Memory B cell (primary cell): ENCODE measurements around the gene OST4.

Experiments
- ATAC-seq: fragments of 150-1000 bp; cut with Tn5 transposase; 2 replicates; pipeline ENCODE4 v1.10.0; 2021; ENCODE audit warnings: low read depth, mild to moderate bottlenecking, moderate library complexity
- DNase-seq, 2 donors: peaks; one replicate each; pipeline ENCODE4 v3.0.0; 2022; ENCODE audit warnings: low spot score in 2 of 2
- H3K27ac Mint-ChIP-seq: one replicate; pipeline ENCODE4 v1.8.0; 2022; ENCODE audit warnings: mild to moderate bottlenecking, moderate library complexity, mixed read lengths
- H3K27me3 Mint-ChIP-seq: one replicate; pipeline ENCODE4 v1.8.0; 2022; ENCODE audit warnings: mixed read lengths
- H3K36me3 Mint-ChIP-seq: one replicate; pipeline ENCODE4 v1.8.0; 2022; ENCODE audit warnings: mild to moderate bottlenecking, mixed read lengths
- H3K4me1 Mint-ChIP-seq: one replicate; pipeline ENCODE4 v1.8.0; 2022; ENCODE audit warnings: mixed read lengths
- H3K4me3 Mint-ChIP-seq: one replicate; pipeline ENCODE4 v1.8.0; 2022; ENCODE audit warnings: mild to moderate bottlenecking, moderate library complexity, mixed read lengths
- H3K9me3 Mint-ChIP-seq: one replicate; pipeline ENCODE4 v1.8.0; 2022; ENCODE audit warnings: mixed read lengths

The OST4 gene

DNA sequence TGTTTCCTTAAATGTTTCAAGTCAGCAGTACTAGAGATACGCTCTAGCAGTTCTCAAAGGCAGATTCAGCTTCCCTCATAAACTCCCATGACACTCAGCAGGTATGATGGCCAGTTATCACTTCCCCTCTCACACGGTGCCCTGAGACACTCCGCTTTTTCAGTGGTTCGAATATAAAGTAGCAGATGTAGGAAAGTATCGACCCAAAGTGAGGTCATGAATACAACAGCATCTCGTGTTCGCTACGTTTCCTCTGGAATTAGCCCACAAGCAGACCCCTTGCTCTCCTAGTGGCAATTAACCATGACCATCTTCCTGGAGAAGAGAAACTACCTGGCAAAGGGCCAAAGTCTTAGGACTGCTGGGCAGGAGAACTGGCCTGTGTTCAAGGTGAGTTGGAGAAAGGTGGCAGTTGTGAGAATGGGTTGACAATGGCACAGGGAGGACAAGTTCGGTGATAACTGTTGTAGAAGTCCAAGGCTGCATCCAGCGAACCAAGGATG lies 29.2 kb downstream of the OST4 start:
- Mint-ChIP-seq H3K27ac (peak overlapping the region; percentile 100), H3K27me3 (no peaks in the 10 kb centered on the region), H3K4me3 (peak overlapping the region; percentile 79), H3K9me3 (no peaks in the 10 kb centered on the region), H3K4me1 (peaks cover 21% of the 10 kb centered on the region), H3K36me3 (peaks cover 16% of the 10 kb centered on the region)
- DNase-seq: peak; percentile 43 to 74
- ATAC-seq: peak; percentile 98

GRCh38 chr2:27041752-27042151 lies 29.7 kb downstream of the OST4 start:
- ATAC-seq: peak; percentile 42
- peak overlapping the region; percentile 79 for H3K4me3 Mint-ChIP-seq
- H3K27ac Mint-ChIP-seq: peak overlapping the region; percentile 100
- no peaks in the 10 kb centered on the region for H3K9me3 Mint-ChIP-seq
- DNase-seq: peak in 1 of 2 donors; percentile 39
- H3K27me3 Mint-ChIP-seq: no peaks in the 10 kb centered on the region
- peaks cover 21% of the 10 kb centered on the region for H3K4me1 Mint-ChIP-seq
- peaks cover 19% of the 10 kb centered on the region for H3K36me3 Mint-ChIP-seq

DNA sequence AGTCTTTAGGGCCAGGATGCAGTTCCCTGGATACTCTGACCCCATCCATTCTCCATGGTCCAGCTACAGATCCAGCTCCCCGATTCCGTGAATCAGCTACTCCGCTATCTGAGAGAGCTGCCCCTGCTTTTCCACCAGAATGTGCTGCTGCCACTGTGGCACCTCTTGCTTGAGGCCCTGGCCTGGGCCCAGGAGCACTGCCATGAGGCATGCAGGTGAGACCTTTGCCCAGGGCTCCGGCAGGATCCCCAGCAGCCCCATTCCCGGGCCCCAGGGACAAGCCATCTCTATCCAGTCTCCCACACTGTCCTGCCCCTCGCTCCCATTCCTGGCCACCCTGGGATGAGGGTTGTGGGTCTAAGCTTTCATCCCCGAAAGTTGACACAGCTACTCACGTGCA lies 31.2 kb downstream of the OST4 start:
- H3K4me3 Mint-ChIP-seq: no peak overlapping the region
- DNase-seq (no peak), ATAC-seq (no peak)
- H3K4me1 Mint-ChIP-seq: peaks cover 21% of the 10 kb centered on the region
- no peaks in the 10 kb centered on the region for H3K9me3 Mint-ChIP-seq
- peaks cover 19% of the 10 kb centered on the region for H3K36me3 Mint-ChIP-seq
- peak overlapping the region; percentile 100 for H3K27ac Mint-ChIP-seq
- no peaks in the 10 kb centered on the region for H3K27me3 Mint-ChIP-seq

GRCh38 chr2:27039871-27040270 lies 31.6 kb downstream of the OST4 start:
- H3K36me3 Mint-ChIP-seq: peaks cover 19% of the 10 kb centered on the region
- ATAC-seq (no peak), DNase-seq (no peak)
- H3K4me3 Mint-ChIP-seq: no peak overlapping the region
- peak overlapping the region; percentile 50 for H3K27ac Mint-ChIP-seq
- H3K27me3 Mint-ChIP-seq: no peaks in the 10 kb centered on the region
- H3K9me3 Mint-ChIP-seq: no peaks in the 10 kb centered on the region
- peaks cover 22% of the 10 kb centered on the region for H3K4me1 Mint-ChIP-seq

GRCh38 chr2:27039426-27039825 lies 32.0 kb downstream of the OST4 start:
- peaks cover 23% of the 10 kb centered on the region for H3K4me1 Mint-ChIP-seq
- no peaks in the 10 kb centered on the region for H3K27me3 Mint-ChIP-seq
- no peaks in the 10 kb centered on the region for H3K9me3 Mint-ChIP-seq
- H3K36me3 Mint-ChIP-seq: peaks cover 19% of the 10 kb centered on the region
- ATAC-seq: no peak
- DNase-seq: no peak
- H3K27ac Mint-ChIP-seq: peak overlapping the region; percentile 50
- no peak overlapping the region for H3K4me3 Mint-ChIP-seq

DNA sequence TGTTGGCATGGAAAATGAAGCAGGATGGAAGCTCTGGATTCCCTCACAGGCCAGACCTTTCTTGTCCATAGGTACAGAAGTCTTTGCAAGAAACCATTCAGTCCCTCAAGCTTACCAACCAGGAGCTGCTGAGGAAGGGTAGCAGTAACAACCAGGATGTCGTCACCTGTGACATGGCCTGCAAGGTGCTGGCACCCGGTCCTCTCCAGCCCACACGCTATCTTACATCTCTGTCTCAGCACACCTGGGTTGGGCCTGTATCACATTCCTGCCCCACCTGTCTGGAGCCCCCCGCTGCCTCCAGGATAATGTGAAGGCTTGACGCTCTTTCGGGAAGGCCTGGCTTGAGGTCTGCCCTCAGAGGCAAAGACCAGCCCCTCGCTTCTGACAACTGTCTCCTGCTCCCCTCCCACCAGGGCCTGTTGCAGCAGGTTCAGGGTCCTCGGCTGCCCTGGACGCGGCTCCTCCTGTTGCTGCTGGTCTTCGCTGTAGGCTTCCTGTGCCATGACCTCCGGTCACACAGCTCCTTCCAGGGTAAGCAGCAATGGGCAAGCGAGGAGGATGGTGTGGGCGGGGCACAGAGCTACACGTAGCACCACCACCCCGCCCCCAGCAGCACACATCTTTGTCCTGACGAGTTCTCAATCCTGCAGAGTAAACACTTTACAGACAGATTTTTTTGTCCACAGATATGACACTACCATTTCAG lies 32.7 kb downstream of the OST4 start:
- no peak for DNase-seq
- peaks cover 19% of the 10 kb centered on the region for H3K36me3 Mint-ChIP-seq
- H3K27me3 Mint-ChIP-seq: no peaks in the 10 kb centered on the region
- H3K4me3 Mint-ChIP-seq: no peak overlapping the region
- H3K27ac Mint-ChIP-seq: no peak overlapping the region
- no peak for ATAC-seq
- peaks cover 26% of the 10 kb centered on the region for H3K4me1 Mint-ChIP-seq
- H3K9me3 Mint-ChIP-seq: no peaks in the 10 kb centered on the region

GRCh38 chr2:27038012-27038411 lies 33.4 kb downstream of the OST4 start:
- Mint-ChIP-seq H3K27ac (no peak overlapping the region), H3K9me3 (no peaks in the 10 kb centered on the region), H3K4me3 (no peak overlapping the region), H3K36me3 (peaks cover 19% of the 10 kb centered on the region), H3K4me1 (peaks cover 32% of the 10 kb centered on the region), H3K27me3 (no peaks in the 10 kb centered on the region)
- DNase-seq (no peak), ATAC-seq (no peak)

- no peak for ATAC-seq
- H3K4me3 Mint-ChIP-seq: peak overlapping the region; percentile 95
- DNase-seq: no peak
- peaks cover 19% of the 10 kb centered on the region for H3K4me1 Mint-ChIP-seq
- peaks cover 5% of the 10 kb centered on the region for H3K36me3 Mint-ChIP-seq
- no peaks in the 10 kb centered on the region for H3K9me3 Mint-ChIP-seq
- no peaks in the 10 kb centered on the region for H3K27me3 Mint-ChIP-seq
- peak overlapping the region; percentile 93 for H3K27ac Mint-ChIP-seq
Observed at GRCh38 chr2:27033253-27033852, 38.1 kb downstream of the OST4 start.

- Mint-ChIP-seq H3K36me3 (peaks cover 5% of the 10 kb centered on the region), H3K4me3 (peak within 1 kb of the TSS; percentile 95), H3K9me3 (no peaks in the 10 kb centered on the region), H3K27me3 (no peaks in the 10 kb centered on the region), H3K27ac (peak within 1 kb of the TSS; percentile 93), H3K4me1 (peaks cover 21% of the 10 kb centered on the region)
- DNase-seq: peak; percentile 58 to 67
- peak; percentile 98 for ATAC-seq
Observed at GRCh38 chr2:27032495-27033252, 38.8 kb downstream of the OST4 start, which contains the start of gene TMEM214. TMEM214 (plus strand) TSS chr2:27032965; CDS start chr2:27033016, 51 bp downstream.

DNA sequence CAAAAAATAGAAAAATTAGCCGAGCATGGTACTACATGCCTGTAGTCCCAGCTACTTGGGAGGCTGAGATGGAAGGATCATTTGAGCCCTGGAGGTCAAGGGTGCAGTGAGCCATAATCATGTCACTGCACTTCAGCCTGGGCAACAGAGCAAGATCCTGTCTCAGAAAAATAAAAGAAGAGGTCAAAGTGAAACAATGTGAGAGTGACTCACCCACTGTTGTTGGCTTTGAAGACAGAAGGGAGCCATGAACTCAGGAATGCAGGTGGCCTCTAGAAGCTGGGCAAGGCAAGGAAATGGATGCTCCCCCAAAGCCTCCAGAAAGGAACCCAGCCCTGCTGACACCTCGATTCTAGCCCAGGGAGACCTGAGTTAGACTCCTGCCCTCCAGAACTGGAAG lies 42.4 kb downstream of the OST4 start:
- Mint-ChIP-seq H3K9me3 (no peaks in the 10 kb centered on the region), H3K36me3 (peaks cover 2% of the 10 kb centered on the region), H3K27ac (no peak overlapping the region), H3K4me1 (peaks cover 16% of the 10 kb centered on the region), H3K27me3 (no peaks in the 10 kb centered on the region), H3K4me3 (no peak overlapping the region)
- no peak for DNase-seq
- no peak for ATAC-seq

DNA sequence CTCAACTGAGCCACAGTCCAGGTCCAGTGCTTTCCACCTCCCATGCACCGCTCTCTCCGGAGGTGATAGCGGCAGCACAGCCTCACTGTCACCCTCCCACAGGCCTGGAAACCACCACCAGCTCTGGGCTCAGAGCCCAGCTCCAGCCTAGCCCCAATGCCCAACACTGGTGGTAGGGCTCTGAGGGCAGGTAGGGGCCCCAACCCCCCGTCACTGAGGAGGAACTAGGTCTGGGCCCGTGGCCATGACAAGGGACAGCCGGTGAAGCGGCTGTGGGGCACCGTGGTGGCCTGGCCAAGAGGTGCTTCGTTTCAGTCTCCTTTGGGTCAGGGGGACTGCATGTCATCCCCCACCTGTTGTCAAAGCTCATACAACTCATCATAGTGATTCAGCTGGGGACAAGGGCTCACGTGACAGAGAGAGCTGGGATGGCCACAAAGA lies 44.2 kb downstream of the OST4 start:
- H3K4me3 Mint-ChIP-seq: no peak overlapping the region
- H3K36me3 Mint-ChIP-seq: peaks cover 4% of the 10 kb centered on the region
- no peak overlapping the region for H3K27ac Mint-ChIP-seq
- peaks cover 10% of the 10 kb centered on the region for H3K4me1 Mint-ChIP-seq
- no peaks in the 10 kb centered on the region for H3K9me3 Mint-ChIP-seq
- ATAC-seq (no peak), DNase-seq (no peak)
- no peaks in the 10 kb centered on the region for H3K27me3 Mint-ChIP-seq

DNA sequence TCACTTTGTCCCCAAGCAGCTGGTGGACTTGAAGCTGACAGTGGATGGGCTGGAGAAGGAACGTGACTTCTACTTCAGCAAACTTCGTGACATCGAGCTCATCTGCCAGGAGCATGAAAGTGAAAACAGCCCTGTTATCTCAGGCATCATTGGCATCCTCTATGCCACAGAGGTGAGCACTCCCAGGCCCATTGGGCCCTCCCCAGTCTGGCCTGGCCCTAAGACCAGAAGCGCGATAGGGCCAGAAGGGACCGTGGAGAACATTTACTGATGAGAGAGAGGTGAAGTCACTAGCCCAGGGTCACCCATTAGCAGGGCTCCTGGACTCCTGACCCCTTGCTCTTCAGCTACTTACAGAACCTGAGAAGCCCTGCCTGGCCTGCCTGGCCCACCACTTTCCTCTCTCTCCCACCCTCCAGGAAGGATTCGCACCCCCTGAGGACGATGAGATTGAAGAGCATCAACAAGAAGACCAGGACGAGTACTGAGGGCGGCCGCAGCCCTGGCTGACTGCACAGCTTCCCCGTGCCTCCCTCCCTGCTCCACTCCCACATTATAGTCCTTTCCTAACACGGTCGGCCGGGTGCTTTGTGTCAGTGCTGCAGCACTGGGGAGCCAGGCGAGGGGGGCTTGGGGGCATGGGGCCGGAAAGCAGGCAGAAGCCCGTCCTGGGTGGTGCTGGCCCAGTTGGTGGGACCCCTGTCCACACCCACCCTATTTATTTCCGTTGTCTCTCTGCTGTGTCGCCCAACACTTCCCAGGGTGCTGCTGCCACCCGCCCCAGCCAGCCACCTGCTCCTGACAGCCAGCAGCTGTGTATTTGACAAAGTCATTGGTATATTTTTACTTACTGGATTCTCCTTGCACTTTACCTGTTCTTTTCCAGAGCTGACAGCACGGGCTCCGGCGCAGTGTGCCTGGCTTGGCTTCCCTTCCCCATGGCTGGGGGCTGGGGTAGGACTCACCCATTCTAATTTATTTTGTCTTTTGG lies 45.3 kb downstream of the OST4 start:
- ATAC-seq (no peak), DNase-seq (no peak)
- peaks cover 4% of the 10 kb centered on the region for H3K36me3 Mint-ChIP-seq
- peaks cover 7% of the 10 kb centered on the region for H3K4me1 Mint-ChIP-seq
- no peak overlapping the region for H3K4me3 Mint-ChIP-seq
- no peaks in the 10 kb centered on the region for H3K27me3 Mint-ChIP-seq
- no peak overlapping the region for H3K27ac Mint-ChIP-seq
- H3K9me3 Mint-ChIP-seq: no peaks in the 10 kb centered on the region

- ATAC-seq: no peak
- DNase-seq: no peak
- Mint-ChIP-seq H3K4me3 (no peak overlapping the region), H3K27ac (no peak overlapping the region), H3K36me3 (peaks cover 4% of the 10 kb centered on the region), H3K9me3 (no peaks in the 10 kb centered on the region), H3K4me1 (peaks cover 6% of the 10 kb centered on the region), H3K27me3 (no peaks in the 10 kb centered on the region)
Observed at GRCh38 chr2:27025281-27025800, 46.1 kb downstream of the OST4 start.
